Measurements from ENCODE around the gene CALU.

CALU gene

DNA sequence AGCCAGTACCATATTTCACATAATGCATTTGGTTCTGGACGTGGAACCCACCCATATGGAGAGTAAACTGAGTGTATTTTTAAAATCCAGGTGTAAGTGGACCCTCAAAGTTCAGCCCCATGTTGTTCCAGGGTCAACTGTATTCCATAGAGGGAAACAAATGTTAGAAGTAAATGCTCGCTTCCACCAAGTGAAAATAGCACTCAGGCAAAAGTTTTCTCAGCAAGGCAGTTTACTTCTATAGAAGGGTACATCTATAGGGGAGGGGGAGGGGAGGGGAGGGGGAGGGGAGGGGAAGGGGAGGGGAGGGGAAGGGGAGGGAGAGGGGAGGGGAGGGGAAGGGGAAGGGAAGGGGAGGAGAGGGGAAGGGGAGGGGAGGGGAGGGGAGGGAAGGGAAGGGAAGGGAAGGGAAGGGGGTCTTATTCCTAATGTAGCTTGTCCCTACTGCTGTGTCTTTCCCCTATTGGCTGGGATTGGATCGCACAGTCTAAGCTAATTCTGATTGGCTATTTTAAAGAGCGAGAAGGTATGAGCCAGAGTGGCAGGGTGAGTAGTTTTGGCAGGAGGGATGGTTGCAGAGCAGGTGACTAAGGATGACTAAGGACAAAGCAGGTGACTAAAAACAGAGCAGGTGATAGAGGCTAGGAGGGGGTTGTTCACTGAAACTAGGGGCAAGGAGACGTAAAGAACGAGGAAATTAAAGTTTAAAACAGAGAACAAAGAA, 37.9 kb upstream of the CALU start:
- Histone ChIP-seq H3K4me3 (ENCODE audit: low read depth, low read length) (no peak overlapping the region), H3K27ac (no peak overlapping the region), H3K36me3 (ENCODE audit: control insufficient read depth, insufficient read depth, low read length) (no peaks in the 10 kb centered on the region), H3K4me1 (no peaks in the 10 kb centered on the region), H3K9ac (no peak overlapping the region), H3K27me3 (ENCODE audit: control insufficient read depth, insufficient read depth, low read length) (peaks cover 4% of the 10 kb centered on the region), H3K9me3 (ENCODE audit: control insufficient read depth, low read length) (no peaks in the 10 kb centered on the region), H3K4me2 (ENCODE audit: low read length) (no peak overlapping the region), H3K79me2 (no peaks in the 10 kb centered on the region), H2AFZ (no peak overlapping the region)
- TF ChIP-seq, protein P1, sequence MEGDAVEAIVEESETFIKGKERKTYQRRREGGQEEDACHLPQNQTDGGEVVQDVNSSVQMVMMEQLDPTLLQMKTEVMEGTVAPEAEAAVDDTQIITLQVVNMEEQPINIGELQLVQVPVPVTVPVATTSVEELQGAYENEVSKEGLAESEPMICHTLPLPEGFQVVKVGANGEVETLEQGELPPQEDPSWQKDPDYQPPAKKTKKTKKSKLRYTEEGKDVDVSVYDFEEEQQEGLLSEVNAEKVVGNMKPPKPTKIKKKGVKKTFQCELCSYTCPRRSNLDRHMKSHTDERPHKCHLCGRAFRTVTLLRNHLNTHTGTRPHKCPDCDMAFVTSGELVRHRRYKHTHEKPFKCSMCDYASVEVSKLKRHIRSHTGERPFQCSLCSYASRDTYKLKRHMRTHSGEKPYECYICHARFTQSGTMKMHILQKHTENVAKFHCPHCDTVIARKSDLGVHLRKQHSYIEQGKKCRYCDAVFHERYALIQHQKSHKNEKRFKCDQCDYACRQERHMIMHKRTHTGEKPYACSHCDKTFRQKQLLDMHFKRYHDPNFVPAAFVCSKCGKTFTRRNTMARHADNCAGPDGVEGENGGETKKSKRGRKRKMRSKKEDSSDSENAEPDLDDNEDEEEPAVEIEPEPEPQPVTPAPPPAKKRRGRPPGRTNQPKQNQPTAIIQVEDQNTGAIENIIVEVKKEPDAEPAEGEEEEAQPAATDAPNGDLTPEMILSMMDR (IDR thresholded peaks at IDR 0.05): no peak

DNA sequence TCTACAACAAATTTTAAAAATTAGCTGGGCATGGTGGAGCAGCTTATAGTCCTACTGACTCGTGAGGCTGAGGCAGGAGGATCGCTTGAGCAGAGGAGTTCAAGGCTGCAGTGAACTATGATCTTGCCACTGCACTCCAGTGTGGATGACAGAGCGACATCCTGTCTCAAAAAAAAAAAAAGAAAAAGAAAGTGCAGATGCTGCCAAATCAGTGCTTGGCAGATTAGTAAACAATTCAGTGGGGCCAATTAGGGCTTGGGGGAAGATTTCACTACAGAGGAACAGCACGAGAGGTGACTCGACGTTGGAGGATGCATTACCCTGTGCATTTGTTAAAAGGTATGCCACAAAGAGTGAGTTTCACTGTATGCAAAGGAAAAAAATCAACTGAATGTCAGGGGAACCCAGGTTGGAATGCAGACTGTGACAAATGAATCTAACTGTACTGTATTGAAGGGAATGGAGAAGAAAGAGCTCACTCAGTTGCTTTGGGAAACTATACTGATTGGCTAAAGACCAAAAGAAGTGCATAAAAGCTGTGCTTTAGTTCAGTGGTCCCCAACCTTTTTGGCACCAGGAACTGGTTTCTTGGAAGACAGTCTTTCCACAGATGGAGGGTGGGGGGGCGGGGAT, 35.4 kb upstream of the CALU start:
- H3K4me3 ChIP-seq (ENCODE audit: low read depth, low read length): no peak overlapping the region
- TF ChIP-seq, protein P1 (IDR thresholded peaks at IDR 0.05): no peak
- no peak overlapping the region for H3K27ac ChIP-seq
- no peak overlapping the region for H3K4me2 ChIP-seq (ENCODE audit: low read length)
- H3K4me1 ChIP-seq: no peaks in the 10 kb centered on the region
- H3K36me3 ChIP-seq (ENCODE audit: control insufficient read depth, insufficient read depth, low read length): no peaks in the 10 kb centered on the region
- H3K9ac ChIP-seq: no peak overlapping the region
- H3K79me2 ChIP-seq: no peaks in the 10 kb centered on the region
- no peak overlapping the region for H2AFZ ChIP-seq
- H3K9me3 ChIP-seq (ENCODE audit: control insufficient read depth, low read length): no peaks in the 10 kb centered on the region
- H3K27me3 ChIP-seq (ENCODE audit: control insufficient read depth, insufficient read depth, low read length): no peaks in the 10 kb centered on the region

DNA sequence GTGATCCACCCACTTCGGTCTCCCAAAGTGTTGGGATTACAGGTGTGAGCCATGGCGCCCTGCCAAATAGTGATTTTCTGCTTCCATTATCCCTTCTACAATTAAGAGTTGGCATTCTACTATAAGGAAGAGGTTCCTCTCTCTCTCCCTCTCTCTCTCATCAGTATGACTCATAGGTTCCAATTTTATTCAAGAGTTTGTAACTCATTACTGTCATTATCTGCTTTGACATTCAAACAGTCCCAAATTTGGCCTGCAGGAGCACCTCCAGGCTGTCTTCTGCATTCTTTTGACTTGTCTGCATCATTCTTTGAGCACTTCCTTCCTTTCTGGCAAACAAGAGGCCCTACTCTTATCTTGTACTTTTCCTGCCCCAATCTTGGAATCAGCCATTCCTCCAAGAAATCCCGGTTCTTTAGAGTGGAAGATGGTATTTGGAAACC, 33.2 kb upstream of the CALU start:
- Histone ChIP-seq H3K27ac (no peak overlapping the region), H3K9ac (no peak overlapping the region), H3K4me1 (no peaks in the 10 kb centered on the region), H3K27me3 (ENCODE audit: control insufficient read depth, insufficient read depth, low read length) (no peaks in the 10 kb centered on the region), H2AFZ (no peak overlapping the region), H3K36me3 (ENCODE audit: control insufficient read depth, insufficient read depth, low read length) (no peaks in the 10 kb centered on the region), H3K79me2 (no peaks in the 10 kb centered on the region), H3K9me3 (ENCODE audit: control insufficient read depth, low read length) (no peaks in the 10 kb centered on the region), H3K4me2 (ENCODE audit: low read length) (no peak overlapping the region), H3K4me3 (ENCODE audit: low read depth, low read length) (no peak overlapping the region)
- TF ChIP-seq, protein P1 (IDR thresholded peaks at IDR 0.05): no peak

DNA sequence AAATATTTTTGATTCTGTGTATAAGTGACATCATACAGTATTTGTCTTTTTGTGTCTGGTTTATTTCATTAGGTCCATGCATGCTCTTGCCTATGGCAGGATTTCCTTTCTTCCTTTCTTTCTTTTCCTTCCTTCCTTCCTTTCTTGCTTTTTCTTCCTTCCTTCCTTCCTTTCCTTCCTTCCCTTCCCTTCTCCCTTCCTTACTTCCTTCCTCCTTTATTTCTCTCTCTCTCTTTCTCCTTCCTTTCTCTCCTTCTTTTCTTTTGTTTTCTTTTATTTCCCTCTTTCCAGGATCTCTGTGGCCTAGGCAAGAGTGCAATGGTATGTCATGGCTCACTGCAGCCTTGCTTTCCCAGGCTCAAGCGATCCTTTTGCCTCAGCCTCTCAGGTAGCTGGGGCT, 31.4 kb upstream of the CALU start:
- H3K27me3 ChIP-seq (ENCODE audit: control insufficient read depth, insufficient read depth, low read length): no peaks in the 10 kb centered on the region
- H3K36me3 ChIP-seq (ENCODE audit: control insufficient read depth, insufficient read depth, low read length): no peaks in the 10 kb centered on the region
- H3K4me2 ChIP-seq (ENCODE audit: low read length): no peak overlapping the region
- H2AFZ ChIP-seq: no peak overlapping the region
- no peaks in the 10 kb centered on the region for H3K79me2 ChIP-seq
- no peaks in the 10 kb centered on the region for H3K9me3 ChIP-seq (ENCODE audit: control insufficient read depth, low read length)
- no peaks in the 10 kb centered on the region for H3K4me1 ChIP-seq
- TF ChIP-seq, protein P1 (IDR thresholded peaks at IDR 0.05): no peak
- no peak overlapping the region for H3K27ac ChIP-seq
- no peak overlapping the region for H3K9ac ChIP-seq
- no peak overlapping the region for H3K4me3 ChIP-seq (ENCODE audit: low read depth, low read length)
